ENCODE results near the gene MUC13. TPM values are rescaled to one million over a fixed set of nuclear protein-coding genes. Genes with fewer than 3 reads are reported as not detected.

MUC13 gene
- total RNA-seq, 1 experiment from 2014 or later: not detected

GRCh38 chr3:124878561-124879336 is 55.8 kb downstream of the MUC13 start:
- Histone ChIP-seq H3K18ac (ENCODE audit: insufficient read length, low read depth, low read length) (no peak overlapping the region), H2BK120ac (ENCODE audit: low read depth, low read length, poor library complexity, severe bottlenecking) (no peak overlapping the region), H3K14ac (ENCODE audit: insufficient read depth, low read length) (no peak overlapping the region), H3K9me3 (ENCODE audit: control insufficient read depth, low read depth, low read length) (no peaks in the 10 kb centered on the region), H4K20me1 (ENCODE audit: control insufficient read depth, insufficient read depth, insufficient read length) (no peaks in the 10 kb centered on the region), H3K27me3 (ENCODE audit: insufficient read depth, low read length) (no peaks in the 10 kb centered on the region), H3K4me2 (ENCODE audit: insufficient read depth, insufficient read length, low read length) (no peak overlapping the region), H2AFZ (ENCODE audit: low read length) (no peak overlapping the region), H4K5ac (ENCODE audit: insufficient read length, low read depth, low read length) (no peak overlapping the region), H3K4ac (ENCODE audit: low read depth, low read length) (no peak overlapping the region), H3K27ac (ENCODE audit: insufficient read length, low read depth, low read length) (no peak overlapping the region), H2BK15ac (ENCODE audit: low read depth, low read length) (no peak overlapping the region), H3K79me2 (ENCODE audit: insufficient read depth, low read length) (peaks cover 45% of the 10 kb centered on the region; the same call in 1 of the 2 replicates), H3K4me1 (ENCODE audit: insufficient read depth, low read length) (peaks cover 11% of the 10 kb centered on the region; the same call in 1 of the 2 replicates), H3K56ac (ENCODE audit: insufficient read length, low read depth, low read length) (no peak overlapping the region), H2BK20ac (ENCODE audit: low read depth, low read length, poor library complexity, severe bottlenecking) (no peak overlapping the region), H2BK12ac (ENCODE audit: insufficient read length, low read depth, low read length) (no peak overlapping the region), H4K8ac (replicated peaks; ENCODE audit: insufficient read length, low read depth, low read length) (no peak overlapping the region), H4K91ac (ENCODE audit: insufficient read length, low read depth, low read length) (no peak overlapping the region), H3K9ac (ENCODE audit: extremely low read depth, insufficient read length, low read length) (no peak overlapping the region), H2BK5ac (ENCODE audit: insufficient read length, low read length) (no peak overlapping the region), H2AK5ac (ENCODE audit: insufficient read length, low read length) (no peak overlapping the region), H3K79me1 (ENCODE audit: insufficient read depth, low read depth, low read length, poor library complexity, severe bottlenecking) (peaks cover 5% of the 10 kb centered on the region), H3T11ph (ENCODE audit: low read length) (no peak overlapping the region), H3K23ac (ENCODE audit: insufficient read length, low read depth, low read length) (no peak overlapping the region), H3K23me2 (ENCODE audit: insufficient read length, low read depth, low read length, poor library complexity, severe bottlenecking) (no peaks in the 10 kb centered on the region)
- peaks cover 62 to 66% of the 10 kb centered on the region in 2 experiments for H3K4me1 Mint-ChIP-seq
- H3K9me3 Mint-ChIP-seq: no peaks in the 10 kb centered on the region; a peak in 1 of 5 replicates
- TF ChIP-seq, protein P1, sequence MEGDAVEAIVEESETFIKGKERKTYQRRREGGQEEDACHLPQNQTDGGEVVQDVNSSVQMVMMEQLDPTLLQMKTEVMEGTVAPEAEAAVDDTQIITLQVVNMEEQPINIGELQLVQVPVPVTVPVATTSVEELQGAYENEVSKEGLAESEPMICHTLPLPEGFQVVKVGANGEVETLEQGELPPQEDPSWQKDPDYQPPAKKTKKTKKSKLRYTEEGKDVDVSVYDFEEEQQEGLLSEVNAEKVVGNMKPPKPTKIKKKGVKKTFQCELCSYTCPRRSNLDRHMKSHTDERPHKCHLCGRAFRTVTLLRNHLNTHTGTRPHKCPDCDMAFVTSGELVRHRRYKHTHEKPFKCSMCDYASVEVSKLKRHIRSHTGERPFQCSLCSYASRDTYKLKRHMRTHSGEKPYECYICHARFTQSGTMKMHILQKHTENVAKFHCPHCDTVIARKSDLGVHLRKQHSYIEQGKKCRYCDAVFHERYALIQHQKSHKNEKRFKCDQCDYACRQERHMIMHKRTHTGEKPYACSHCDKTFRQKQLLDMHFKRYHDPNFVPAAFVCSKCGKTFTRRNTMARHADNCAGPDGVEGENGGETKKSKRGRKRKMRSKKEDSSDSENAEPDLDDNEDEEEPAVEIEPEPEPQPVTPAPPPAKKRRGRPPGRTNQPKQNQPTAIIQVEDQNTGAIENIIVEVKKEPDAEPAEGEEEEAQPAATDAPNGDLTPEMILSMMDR (conservative IDR thresholded peaks at IDR 0.05): no peak
- H3K36me3 Mint-ChIP-seq (ENCODE audit: insufficient read depth in 1 of 3, low read depth in 3 of 3): peaks cover under 1 to 13% (median 3%) of the 10 kb centered on the region in 3 experiments; a peak in 4 of 7 replicates
- no CpG with 5 or more reads among the region's 6 CpGs for WGBS (ENCODE audit: extremely low coverage, insufficient read length, low lambda C conversion rate)
- H3K27ac Mint-ChIP-seq: 0 out of 7 replicates have a peak overlapping the region, but pooled peaks of 1 of the 3 experiments have one; percentile 24
- H3K27me3 Mint-ChIP-seq (ENCODE audit: low read depth): no peaks in the 10 kb centered on the region
- no peak overlapping the region for H3K4me3 Mint-ChIP-seq
- DNase-seq: no peak
